HAP-1 (cell line): ENCODE measurements around the gene TRIM7.

ENCODE experiments used
- DNase-seq, 2 experiments: peaks; one replicate each; pipeline ENCODE4 v3.0.0-alpha.2; 2016 to 2020; ENCODE audit warnings: low spot score in 2 of 2
- H3K27me3 ChIP-seq: fragments of 250-450 bp; sonication (Bioruptor Pico); 2 replicates; pipeline ENCODE4 v1.5.1; 2020; ENCODE audit warnings: low read depth, mild to moderate bottlenecking, moderate library complexity
- H3K36me3 ChIP-seq: fragments of 250-450 bp; sonication (Bioruptor Pico); replicated peaks from 2 replicates; pipeline ENCODE4 v1.5.1; 2020; ENCODE audit warnings: mild to moderate bottlenecking
- H3K4me1 ChIP-seq: fragments of 250-450 bp; sonication (Bioruptor Pico); 2 replicates; pipeline ENCODE4 v1.5.1; 2020; ENCODE audit warnings: mild to moderate bottlenecking
- H3K4me3 ChIP-seq: fragments of 250-450 bp; sonication (Bioruptor Pico); 2 replicates; pipeline ENCODE4 v1.5.1; 2020; ENCODE audit warnings: mild to moderate bottlenecking, moderate library complexity
- H3K9me3 ChIP-seq: fragments of 250-450 bp; sonication (Bioruptor Pico); 2 replicates; pipeline ENCODE4 v1.5.1; 2020; ENCODE audit warnings: mild to moderate bottlenecking, moderate library complexity
- in situ Hi-C: fragments of 300-500 bp; cut with MboI; formaldehyde crosslinking; loops from 3 replicates; pipeline ENCODE4 v1.14.3; 2020; ENCODE audit warnings: low sequenced_read_pairs, inconsistent platforms, mixed read lengths

Gene TRIM7

GRCh38 chr5:181145133-181145532 is 59.9 kb downstream of the TRIM7 start:
- no peak overlapping the region for H3K4me3 ChIP-seq
- peaks cover 20% of the 10 kb centered on the region for H3K27me3 ChIP-seq
- in situ Hi-C loops = no loop called here
- no peaks in the 10 kb centered on the region for H3K9me3 ChIP-seq
- no peaks in the 10 kb centered on the region for H3K36me3 ChIP-seq
- H3K4me1 ChIP-seq = no peaks in the 10 kb centered on the region
- no peak for DNase-seq
